GM12875 (cell line): ENCODE results near the gene MYO5B.

Source experiments
- H3K4me3 ChIP-seq: one replicate; pipeline ENCODE4 v1.5.1; 2011; ENCODE audit warnings: low read depth, low read length, control low read depth
- CTCF ChIP-seq: IDR thresholded peaks from 2 replicates; pipeline ENCODE4 v1.5.1; 2011; ENCODE audit warnings: low read depth, mild to moderate bottlenecking, control low read depth, inconsistent platforms, low read length, moderate library complexity, borderline replicate concordance; ENCODE audit not compliant: insufficient read depth

Gene MYO5B

GRCh38 chr18:50093366-50094064 lies 101.4 kb downstream of the MYO5B start:
- no peak for TF ChIP-seq CTCF
- no peak overlapping the region for H3K4me3 ChIP-seq

GRCh38 chr18:50092245-50092805 lies 102.6 kb downstream of the MYO5B start:
- TF ChIP-seq CTCF: no peak

GRCh38 chr18:50091509-50092244 lies 103.3 kb downstream of the MYO5B start:
- H3K4me3 ChIP-seq: no peak overlapping the region
- TF ChIP-seq CTCF: no peak

More at GRCh38 chr18:50092245-50092805, 102.6 kb downstream of the MYO5B start:
- H3K4me3 ChIP-seq: no peak overlapping the region

GRCh38 chr18:50090370-50091312 lies 104.3 kb downstream of the MYO5B start:
- no peak for TF ChIP-seq CTCF

GRCh38 chr18:50089702-50090101 lies 105.2 kb downstream of the MYO5B start:
- TF ChIP-seq CTCF: no peak

More at GRCh38 chr18:50090370-50091312, 104.3 kb downstream of the MYO5B start:
- no peak overlapping the region for H3K4me3 ChIP-seq

GRCh38 chr18:50083708-50084107 lies 111.2 kb downstream of the MYO5B start:
- no peak overlapping the region for H3K4me3 ChIP-seq
- TF ChIP-seq CTCF: no peak

More at GRCh38 chr18:50089702-50090101, 105.2 kb downstream of the MYO5B start:
- no peak overlapping the region for H3K4me3 ChIP-seq
